ENCODE results near the gene PLTP.
"Not testable (repeated sequence)": the region's sequence is repeated elsewhere in the genome, so short reads cannot be mapped to it uniquely, and the experiment has no call there.

PLTP gene

GRCh38 chr20:45934046-45934585 is 22.2 kb upstream of the PLTP start:
- no peak for TF ChIP-seq CTCF (conservative IDR thresholded peaks at IDR 0.05; ENCODE audit: low read length)
- DNase-seq (ENCODE audit: low read depth), result no peak
- H3K4me3 ChIP-seq (ENCODE audit: low read length), result peak overlapping the region; percentile 100

- H3K4me3 ChIP-seq (ENCODE audit: low read length), result peak overlapping the region; percentile 100
- peak; percentile 70 for DNase-seq (ENCODE audit: low read depth)
- peak; percentile 26 for TF ChIP-seq CTCF (conservative IDR thresholded peaks at IDR 0.05; ENCODE audit: low read length)
Observed at GRCh38 chr20:45933266-45934045, 21.5 kb upstream of the PLTP start.

GRCh38 chr20:45931680-45932079 is 19.7 kb upstream of the PLTP start:
- not testable (repeated sequence) for DNase-seq (ENCODE audit: low read depth); H3K4me3 ChIP-seq (ENCODE audit: low read length)

- no peak overlapping the region for H3K4me3 ChIP-seq (ENCODE audit: low read length)
- DNase-seq (ENCODE audit: low read depth), result no peak
- no peak for TF ChIP-seq CTCF (conservative IDR thresholded peaks at IDR 0.05; ENCODE audit: low read length)
Observed at GRCh38 chr20:45927071-45927878, 15.3 kb upstream of the PLTP start.

- no peak overlapping the region for H3K4me3 ChIP-seq (ENCODE audit: low read length)
- no peak for TF ChIP-seq CTCF (conservative IDR thresholded peaks at IDR 0.05; ENCODE audit: low read length)
- no peak for DNase-seq (ENCODE audit: low read depth)
Observed at GRCh38 chr20:45926731-45927070, 14.7 kb upstream of the PLTP start.

GRCh38 chr20:45925821-45926506 is 14.0 kb upstream of the PLTP start:
- no peak for DNase-seq (ENCODE audit: low read depth)
- H3K4me3 ChIP-seq (ENCODE audit: low read length), result no peak overlapping the region
- TF ChIP-seq CTCF (conservative IDR thresholded peaks at IDR 0.05; ENCODE audit: low read length), result no peak

Measured in AG10803 (cell line).